Activated CD8-positive, alpha-beta memory T cell treated with anti-CD3 and anti-CD28 coated beads for 24 hours (primary cell): ENCODE measurements around the gene SEMA4F.

Experiments
- DNase-seq: peaks from one replicate; pipeline ENCODE4 v3.0.0-alpha.2; 2020

The SEMA4F gene

DNA sequence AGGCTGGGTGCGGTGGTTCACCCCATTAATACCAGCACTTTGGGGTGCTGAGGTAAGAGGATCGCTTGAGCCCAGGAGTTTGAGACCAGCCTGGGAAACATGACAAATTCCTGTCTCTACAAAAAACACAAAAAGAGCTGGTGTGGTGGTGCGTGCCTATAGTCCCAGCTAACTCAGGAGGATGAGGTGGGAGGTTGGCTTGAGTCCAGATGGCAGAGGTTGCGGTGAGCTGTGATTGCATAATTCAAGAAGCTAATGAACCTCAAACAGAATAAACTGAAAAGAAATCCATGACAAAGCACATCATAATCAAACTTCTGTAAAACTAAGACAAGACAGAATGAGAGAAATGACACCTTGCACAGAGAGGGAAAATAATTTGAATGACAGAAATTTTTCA lies 54.8 kb downstream of the SEMA4F start:
- DNase-seq: no peak

DNA sequence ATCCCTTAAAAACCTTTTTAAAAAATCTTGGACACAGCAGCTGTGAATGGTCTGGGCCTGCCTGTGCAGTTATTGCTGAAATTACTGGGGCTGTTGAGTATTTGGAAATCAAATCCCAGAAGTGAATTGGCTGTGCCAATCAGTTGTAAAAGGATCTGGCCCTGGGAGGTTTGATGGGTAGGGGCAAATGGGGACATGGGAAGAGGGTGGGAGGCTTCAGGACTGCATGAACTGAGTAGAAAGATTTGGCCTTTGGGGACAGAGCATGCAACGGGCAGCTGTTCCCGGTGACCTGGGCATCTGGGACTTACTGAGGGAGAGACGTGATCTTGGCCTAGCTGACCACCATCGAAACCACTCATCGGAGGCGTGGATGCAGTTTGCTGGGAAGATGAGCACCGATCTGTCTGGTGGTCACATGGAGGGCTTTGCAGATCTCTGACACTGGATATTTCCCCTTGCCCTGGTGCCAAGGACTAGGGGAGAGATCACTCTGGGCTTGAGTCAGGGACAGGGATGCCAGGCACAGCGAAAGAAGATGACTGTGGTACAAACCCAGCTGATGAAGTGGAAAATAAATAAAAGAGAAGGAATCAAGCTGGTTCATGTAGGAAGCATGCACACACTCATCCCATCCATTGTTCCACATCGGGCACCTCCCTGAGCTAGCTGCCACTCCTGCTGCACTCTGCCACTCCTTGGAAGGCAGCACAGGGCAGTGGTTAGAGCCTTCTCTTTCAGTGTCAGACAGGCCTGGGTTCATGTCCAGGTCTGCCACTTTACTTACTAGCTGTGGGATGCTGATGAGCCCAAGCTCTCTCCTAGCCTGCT lies 58.4 kb downstream of the SEMA4F start:
- DNase-seq: no peak

DNA sequence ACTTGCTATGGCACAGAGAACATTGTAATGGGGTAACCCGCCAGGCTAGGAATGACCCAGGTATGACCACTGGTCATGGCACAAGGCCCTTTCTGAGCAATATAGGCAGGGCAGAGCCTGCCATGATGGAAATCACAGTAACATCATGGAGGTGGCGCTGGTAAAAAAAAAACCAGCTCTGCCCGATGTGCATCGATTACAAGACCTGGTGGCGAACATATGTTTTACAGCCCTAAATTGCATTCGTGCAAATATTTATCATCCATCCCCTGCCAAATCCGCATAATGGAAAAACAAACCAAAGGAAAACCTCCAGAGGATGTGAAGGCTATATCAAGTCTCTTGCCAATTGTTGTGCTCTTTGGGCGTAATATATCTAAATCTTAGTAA lies 60.6 kb downstream of the SEMA4F start:
- no peak for DNase-seq

DNA sequence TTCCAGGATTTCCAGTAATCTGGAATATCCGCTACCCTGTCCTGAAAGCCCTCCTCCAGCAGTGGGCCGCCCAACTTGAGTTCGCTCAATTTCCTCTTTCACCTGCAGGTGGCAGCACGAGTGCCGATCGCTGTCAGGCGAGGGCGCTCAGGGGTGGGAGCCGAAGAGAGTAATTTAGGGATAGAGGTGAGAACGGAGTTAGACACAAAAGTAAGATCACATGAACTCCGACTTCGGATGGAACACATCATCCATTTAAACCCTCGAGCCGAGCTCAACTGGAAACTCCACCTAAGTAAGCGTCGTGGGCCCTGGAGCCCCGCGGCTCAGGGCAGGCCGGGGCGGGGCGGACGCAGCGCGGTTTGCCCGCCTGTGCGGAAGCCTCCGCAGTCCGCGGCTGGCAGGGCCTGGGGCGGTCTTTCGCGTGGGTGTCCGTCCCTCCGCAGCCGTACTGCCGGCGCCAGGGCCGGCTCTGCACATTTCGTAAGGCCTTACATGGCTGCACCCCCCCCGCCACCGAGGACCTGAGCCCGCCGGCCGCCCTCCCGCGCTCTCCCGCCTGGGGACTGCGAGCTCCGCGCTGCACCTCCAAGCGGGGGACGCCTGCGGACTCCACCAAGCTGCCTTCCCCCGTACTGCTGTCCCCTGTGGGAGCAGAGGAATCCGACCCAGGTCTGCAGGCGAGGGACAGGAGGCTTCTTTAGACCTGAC lies 61.2 kb downstream of the SEMA4F start:
- peak; percentile 91 for DNase-seq

GRCh38 chr2:74715880-74716279 lies 61.8 kb downstream of the SEMA4F start:
- no peak for DNase-seq

- DNase-seq: no peak
Measured at GRCh38 chr2:74719066-74719465, 65.0 kb downstream of the SEMA4F start.

DNA sequence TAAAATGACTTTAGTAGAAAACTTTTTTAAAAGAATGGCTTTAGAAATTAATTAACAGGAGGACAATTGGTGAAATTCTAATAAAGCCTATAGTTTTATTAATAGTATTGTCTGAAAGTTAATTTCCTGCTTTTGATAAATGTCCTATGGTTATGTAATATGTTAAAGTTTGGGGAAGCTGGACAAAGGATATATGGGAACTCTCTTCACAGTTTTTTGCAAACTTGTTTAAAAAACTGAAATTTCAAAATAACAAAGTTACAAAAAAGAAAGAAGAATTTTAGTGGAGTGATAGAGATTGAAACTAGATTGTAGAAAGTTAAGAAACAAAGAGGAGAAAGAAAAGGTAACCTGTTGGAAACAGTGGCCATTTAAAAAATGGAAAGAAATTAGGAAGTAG lies 67.3 kb downstream of the SEMA4F start:
- no peak for DNase-seq

DNA sequence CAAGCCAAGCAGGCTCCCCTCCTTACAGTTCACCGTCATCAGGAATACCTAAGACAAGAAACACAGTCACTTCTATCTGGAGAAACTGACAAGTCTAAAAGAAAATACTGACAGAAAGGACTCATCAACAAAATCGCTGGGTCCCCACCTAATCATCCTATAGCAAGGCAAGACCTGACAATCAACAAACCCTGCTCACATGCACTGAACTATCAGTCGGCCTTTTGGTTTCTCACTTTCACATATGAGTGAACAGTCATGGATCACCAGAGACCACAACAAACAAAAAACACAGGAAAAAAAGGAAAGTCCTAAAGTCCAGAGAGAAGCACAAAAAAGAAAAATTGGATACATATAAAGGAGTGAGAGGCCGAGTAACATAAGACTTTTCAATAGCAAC lies 70.4 kb downstream of the SEMA4F start:
- DNase-seq: no peak

- no peak for DNase-seq
Measured at GRCh38 chr2:74725287-74725686, 71.2 kb downstream of the SEMA4F start.

DNA sequence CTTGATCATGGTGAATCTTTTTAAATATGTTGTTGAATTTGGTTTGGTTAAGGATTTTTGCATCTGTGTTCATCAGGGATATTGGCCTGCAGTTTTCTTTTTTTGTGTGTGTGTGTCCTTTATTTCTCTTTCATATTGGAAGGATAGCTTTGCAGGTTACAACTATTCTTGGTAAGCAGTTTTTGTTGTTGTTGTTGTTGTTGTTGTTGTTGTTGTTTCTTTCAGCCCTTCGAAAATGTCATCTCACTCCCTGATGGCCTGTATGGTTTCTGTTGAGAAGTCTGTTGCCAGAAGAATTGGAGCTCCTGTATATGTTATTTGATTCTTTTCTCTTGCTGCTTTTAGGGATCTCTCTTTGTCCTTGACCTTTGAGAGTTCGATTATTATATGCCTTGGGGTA lies 74.8 kb downstream of the SEMA4F start:
- no peak for DNase-seq

DNA sequence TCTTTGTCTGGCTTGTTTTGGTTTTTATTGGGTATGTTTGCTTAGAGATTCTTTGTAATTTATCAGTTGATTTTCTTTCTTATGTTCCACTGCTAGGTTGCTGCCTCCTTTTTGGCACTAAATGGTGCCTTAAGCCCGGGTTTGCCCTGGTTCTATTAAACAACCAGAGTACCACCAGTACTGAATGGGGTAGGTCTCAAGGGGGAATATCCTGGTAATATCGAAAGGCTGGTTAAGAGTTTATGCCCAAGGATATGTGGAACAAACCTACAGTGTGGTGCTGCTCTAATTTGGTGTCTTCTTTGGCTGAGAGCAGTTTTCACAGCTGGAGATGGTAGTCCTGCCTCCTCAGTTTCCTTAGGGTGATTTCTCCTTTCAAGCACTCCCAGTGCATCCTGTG lies 76.5 kb downstream of the SEMA4F start:
- no peak for DNase-seq
